ENCODE measurements around the gene SEL1L3.
A peak's percentile ranks its signal among the peaks of the same experiment; 100 is the strongest.

Gene SEL1L3

GRCh38 chr4:25856756-25857155, 6.0 kb downstream of the SEL1L3 start:
- TF ChIP-seq CTCF (conservative IDR thresholded peaks at IDR 0.05; ENCODE audit: control insufficient read depth, insufficient read depth, low read depth, low read length), result no peak
- peak; percentile 46 for DNase-seq (ENCODE audit: low read depth)
- no peak overlapping the region for H3K4me3 ChIP-seq (ENCODE audit: control insufficient read depth, low read depth, low read length)

GRCh38 chr4:25852103-25852502, 10.7 kb downstream of the SEL1L3 start:
- no peak overlapping the region for H3K4me3 ChIP-seq (ENCODE audit: control insufficient read depth, low read depth, low read length)
- DNase-seq (ENCODE audit: low read depth), result no peak
- no peak for TF ChIP-seq CTCF (conservative IDR thresholded peaks at IDR 0.05; ENCODE audit: control insufficient read depth, insufficient read depth, low read depth, low read length)

GRCh38 chr4:25847329-25847728, 15.5 kb downstream of the SEL1L3 start:
- DNase-seq (ENCODE audit: low read depth), result no peak
- TF ChIP-seq CTCF (conservative IDR thresholded peaks at IDR 0.05; ENCODE audit: control insufficient read depth, insufficient read depth, low read depth, low read length), result no peak
- H3K4me3 ChIP-seq (ENCODE audit: control insufficient read depth, low read depth, low read length), result no peak overlapping the region

- no peak for DNase-seq (ENCODE audit: low read depth)
- TF ChIP-seq CTCF (conservative IDR thresholded peaks at IDR 0.05; ENCODE audit: control insufficient read depth, insufficient read depth, low read depth, low read length), result no peak
- H3K4me3 ChIP-seq (ENCODE audit: control insufficient read depth, low read depth, low read length), result no peak overlapping the region
Measured at GRCh38 chr4:25845841-25846653, 16.7 kb downstream of the SEL1L3 start.

- H3K4me3 ChIP-seq (ENCODE audit: control insufficient read depth, low read depth, low read length), result no peak overlapping the region
- no peak for TF ChIP-seq CTCF (conservative IDR thresholded peaks at IDR 0.05; ENCODE audit: control insufficient read depth, insufficient read depth, low read depth, low read length)
Measured at GRCh38 chr4:25844961-25845712, 17.7 kb downstream of the SEL1L3 start.

GRCh38 chr4:25843340-25844097, 19.3 kb downstream of the SEL1L3 start:
- TF ChIP-seq CTCF (conservative IDR thresholded peaks at IDR 0.05; ENCODE audit: control insufficient read depth, insufficient read depth, low read depth, low read length), result no peak
- no peak overlapping the region for H3K4me3 ChIP-seq (ENCODE audit: control insufficient read depth, low read depth, low read length)
- no peak for DNase-seq (ENCODE audit: low read depth)

More at GRCh38 chr4:25844961-25845712, 17.7 kb downstream of the SEL1L3 start:
- no peak for DNase-seq (ENCODE audit: low read depth)

All from fibroblast of mammary gland (primary cell).